ENCODE results near the gene PAEP. TPM values are rescaled to one million over a fixed set of nuclear protein-coding genes. Genes with fewer than 3 reads are reported as not detected.

The PAEP gene
- total and polyA plus RNA-seq, 7 donors, result not detected

- H3K4me3 ChIP-seq, result no peak overlapping the region
- intact Hi-C loops (cut with DNase I), result no loop called here
- no peak overlapping the region for H3K27ac ChIP-seq
- no peaks in the 10 kb centered on the region for H3K9me3 ChIP-seq
- no peaks in the 10 kb centered on the region for H3K36me3 ChIP-seq
- peak in 3 of 4 experiments; percentile 34 to 68 (median 47) for TF ChIP-seq CTCF (IDR thresholded peaks at IDR 0.05)
- TF ChIP-seq EP300 (IDR thresholded peaks at IDR 0.05), result no peak
- DNase-seq, result peak; percentile 58
- no peaks in the 10 kb centered on the region for H3K4me1 ChIP-seq
- H3K27me3 ChIP-seq, result peaks cover 0 to 56% (median 21%) of the 10 kb centered on the region in 3 donors
- 49 to 53% methylated on average over 24 of the region's 24 CpGs for WGBS, 2 donors
Observed at GRCh38 chr9:135602789-135603481, 41.4 kb downstream of the PAEP start.

- Histone ChIP-seq H3K36me3 (no peaks in the 10 kb centered on the region), H3K4me1 (no peaks in the 10 kb centered on the region), H3K9me3 (no peaks in the 10 kb centered on the region), H3K27ac (no peak overlapping the region), H3K4me3 (no peak overlapping the region), H3K27me3 (peaks cover 0 to 50% (median 21%) of the 10 kb centered on the region in 3 donors)
- TF ChIP-seq CTCF (IDR thresholded peaks at IDR 0.05) (no peak), POLR2A (IDR thresholded peaks at IDR 0.05) (no peak), POLR2AphosphoS5 (IDR thresholded peaks at IDR 0.05) (no peak), EP300 (IDR thresholded peaks at IDR 0.05) (no peak)
- intact Hi-C loops (cut with DNase I), result no loop called here
- peak; percentile 62 for DNase-seq
- WGBS, 2 donors, result 74 to 77% methylated on average over 31 of the region's 31 CpGs
Observed at GRCh38 chr9:135604437-135605237, 43.1 kb downstream of the PAEP start.

- H3K9me3 ChIP-seq, result no peaks in the 10 kb centered on the region
- peak; percentile 42 for DNase-seq
- H3K36me3 ChIP-seq, result no peaks in the 10 kb centered on the region
- H3K27ac ChIP-seq, result no peak overlapping the region
- no peak for TF ChIP-seq CTCF (IDR thresholded peaks at IDR 0.05)
- no peak for TF ChIP-seq EP300 (IDR thresholded peaks at IDR 0.05)
- TF ChIP-seq POLR2A (IDR thresholded peaks at IDR 0.05), result no peak
- no peak for TF ChIP-seq POLR2AphosphoS5 (IDR thresholded peaks at IDR 0.05)
- no peaks in the 10 kb centered on the region for H3K4me1 ChIP-seq
- H3K4me3 ChIP-seq, result no peak overlapping the region
- H3K27me3 ChIP-seq, result peaks cover 0 to 46% (median 21%) of the 10 kb centered on the region in 3 donors
- WGBS, 2 donors, result 57 to 71% methylated on average over 14 of the region's 14 CpGs
- intact Hi-C loops (cut with DNase I), result no loop called here
Observed at GRCh38 chr9:135605238-135605781, 43.8 kb downstream of the PAEP start.

- intact Hi-C loops (cut with DNase I), result no loop called here
- TF ChIP-seq EP300 (IDR thresholded peaks at IDR 0.05), result no peak
- no peak for TF ChIP-seq POLR2AphosphoS5 (IDR thresholded peaks at IDR 0.05)
- no peak for TF ChIP-seq CTCF (IDR thresholded peaks at IDR 0.05)
- TF ChIP-seq POLR2A (IDR thresholded peaks at IDR 0.05), result no peak
- DNase-seq, result peak; percentile 20
- Histone ChIP-seq H3K27ac (no peak overlapping the region), H3K36me3 (no peaks in the 10 kb centered on the region), H3K4me3 (no peak overlapping the region), H3K9me3 (no peaks in the 10 kb centered on the region), H3K27me3 (peaks cover 0 to 36% (median 21%) of the 10 kb centered on the region in 3 donors), H3K4me1 (no peaks in the 10 kb centered on the region)
- WGBS, 2 donors, result 79 to 88% methylated on average over 11 of the region's 11 CpGs
Observed at GRCh38 chr9:135606885-135607259, 45.3 kb downstream of the PAEP start.
